ENCODE results near the gene USF1. TPM values are rescaled to one million over a fixed set of nuclear protein-coding genes. Genes with fewer than 3 reads are reported as not detected.

Gene USF1
- total RNA-seq, 2 experiments from 2014 or later, result 93.5 to 99.1 TPM

DNA sequence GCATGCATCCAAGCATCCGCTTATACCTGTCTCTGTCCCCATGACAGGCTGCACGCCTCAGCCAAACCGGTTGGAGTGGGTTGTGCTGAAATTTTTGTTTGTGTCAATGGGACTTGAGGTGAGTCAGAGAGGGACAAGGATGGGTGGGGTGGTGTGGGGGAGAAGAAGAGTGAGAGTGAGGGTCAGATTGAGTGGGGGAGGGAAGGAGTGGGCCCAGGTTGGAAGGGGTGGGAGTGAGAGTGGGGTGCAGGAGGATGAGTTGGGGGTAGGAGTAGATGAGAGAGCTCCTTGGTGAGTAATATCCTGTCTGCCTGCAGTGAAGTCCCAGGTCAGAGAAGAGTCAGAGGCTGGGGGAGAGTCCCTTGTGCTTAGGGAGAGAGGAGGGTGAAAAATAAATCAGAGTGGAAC lies 46.8 kb upstream of the USF1 start:
- Histone ChIP-seq H3K4me3 (ENCODE audit: low read length) (no peak overlapping the region), H3K27me3 (ENCODE audit: control insufficient read depth in 1 of 2, insufficient read depth in 2 of 2, low read length in 2 of 2) (no peaks in the 10 kb centered on the region), H3K36me3 (ENCODE audit: insufficient read depth, low read length) (no peaks in the 10 kb centered on the region), H3K9me3 (ENCODE audit: control insufficient read depth in 1 of 2, insufficient read depth in 1 of 2, low read length in 2 of 2) (no peaks in the 10 kb centered on the region), H3K27ac (ENCODE audit: low read depth in 1 of 2, low read length in 2 of 2) (no peak overlapping the region), H3K4me1 (ENCODE audit: insufficient read depth, low read length) (peaks cover 9% of the 10 kb centered on the region)
- TF ChIP-seq CTCF (IDR thresholded peaks at IDR 0.05), result no peak
- no peak overlapping the region for H3K27ac Mint-ChIP-seq
- intact Hi-C loops (cut with DNase I, micrococcal nuclease), result loop anchor here in 1 of 2 experiments (10.0 kb wide), 1 partner anchor 258 kb away; no protein-coding TSS in a partner anchor
- no peak overlapping the region for H3K4me3 Mint-ChIP-seq
- ChIA-PET CTCF (interaction anchor here (1.6 kb wide), 1 partner anchor 23 kb away, joined by 5 read pairs; the partner anchor contains the start of gene ARHGAP30), POLR2A (interaction anchor here (1.5 kb wide), 1 partner anchor 47 kb away, joined by 5 read pairs; the partner anchor contains the start of gene USF1)
- peaks cover 3% of the 10 kb centered on the region for H3K27me3 Mint-ChIP-seq
- peak in 3 of 14 experiments; percentile 5 to 42 (median 32) for DNase-seq
- peaks cover 5% of the 10 kb centered on the region for H3K36me3 Mint-ChIP-seq (ENCODE audit: low read depth)
- H3K9me3 Mint-ChIP-seq, result no peaks in the 10 kb centered on the region
- peak; percentile 16 for ATAC-seq (ENCODE audit: poor library complexity)
- H3K4me1 Mint-ChIP-seq (ENCODE audit: low read depth), result peaks cover 19% of the 10 kb centered on the region

- H3K27ac Mint-ChIP-seq, result no peak overlapping the region
- Histone ChIP-seq H3K9me3 (ENCODE audit: control insufficient read depth in 1 of 2, insufficient read depth in 1 of 2, low read length in 2 of 2) (no peaks in the 10 kb centered on the region), H3K4me3 (ENCODE audit: low read length) (no peak overlapping the region), H3K27ac (ENCODE audit: low read depth in 1 of 2, low read length in 2 of 2) (no peak overlapping the region), H3K27me3 (ENCODE audit: control insufficient read depth in 1 of 2, insufficient read depth in 2 of 2, low read length in 2 of 2) (no peaks in the 10 kb centered on the region), H3K4me1 (ENCODE audit: insufficient read depth, low read length) (peaks cover 2% of the 10 kb centered on the region), H3K36me3 (ENCODE audit: insufficient read depth, low read length) (no peaks in the 10 kb centered on the region)
- H3K4me1 Mint-ChIP-seq (ENCODE audit: low read depth), result peaks cover 12% of the 10 kb centered on the region
- ChIA-PET POLR2A (interaction anchor here (1.2 kb wide), 1 partner anchor 24 kb away, joined by 3 read pairs; no protein-coding TSS in a partner anchor), CTCF (interaction anchor here (1.6 kb wide), 1 partner anchor 22 kb away, joined by 5 read pairs; the partner anchor contains the start of gene ARHGAP30)
- no peaks in the 10 kb centered on the region for H3K9me3 Mint-ChIP-seq
- no peak for TF ChIP-seq CTCF (IDR thresholded peaks at IDR 0.05)
- no peak overlapping the region for H3K4me3 Mint-ChIP-seq
- ATAC-seq (ENCODE audit: poor library complexity) (no peak), DNase-seq (no peak)
- H3K36me3 Mint-ChIP-seq (ENCODE audit: low read depth), result no peaks in the 10 kb centered on the region
- H3K27me3 Mint-ChIP-seq, result no peaks in the 10 kb centered on the region
- intact Hi-C loops (cut with DNase I, micrococcal nuclease), result loop anchor here (2.0 to 10.0 kb wide), 2 partner anchors 19 to 257 kb away; no protein-coding TSS in a partner anchor
These were observed 46.2 kb upstream of the USF1 start for GRCh38 chr1:161091796-161092507.

GRCh38 chr1:161091093-161091492 lies 45.3 kb upstream of the USF1 start:
- no peaks in the 10 kb centered on the region for H3K36me3 Mint-ChIP-seq (ENCODE audit: low read depth)
- H3K4me1 ChIP-seq (ENCODE audit: insufficient read depth, low read length), result no peaks in the 10 kb centered on the region
- no peak overlapping the region for H3K4me3 Mint-ChIP-seq
- no peaks in the 10 kb centered on the region for H3K27me3 Mint-ChIP-seq
- no peak for DNase-seq
- intact Hi-C loops (cut with DNase I, micrococcal nuclease), result loop anchor here (2.0 to 10.0 kb wide), 2 partner anchors 18 to 256 kb away; no protein-coding TSS in a partner anchor
- no peaks in the 10 kb centered on the region for H3K27me3 ChIP-seq (ENCODE audit: control insufficient read depth in 1 of 2, insufficient read depth in 2 of 2, low read length in 2 of 2)
- no peaks in the 10 kb centered on the region for H3K36me3 ChIP-seq (ENCODE audit: insufficient read depth, low read length)
- TF ChIP-seq CTCF (IDR thresholded peaks at IDR 0.05), result no peak
- H3K9me3 ChIP-seq (ENCODE audit: control insufficient read depth in 1 of 2, insufficient read depth in 1 of 2, low read length in 2 of 2), result no peaks in the 10 kb centered on the region
- no peak for ATAC-seq (ENCODE audit: poor library complexity)
- POLR2A ChIA-PET, result interaction anchor here (0.9 to 1.2 kb wide), 2 partner anchors 22 to 23 kb away, joined by 3 read pairs; partner anchors contain the start of gene ARHGAP30
- H3K27ac Mint-ChIP-seq, result no peak overlapping the region
- H3K4me1 Mint-ChIP-seq (ENCODE audit: low read depth), result peaks cover 9% of the 10 kb centered on the region
- H3K9me3 Mint-ChIP-seq, result no peaks in the 10 kb centered on the region
- H3K4me3 ChIP-seq (ENCODE audit: low read length), result no peak overlapping the region
- CTCF ChIA-PET, result no interaction called here
- H3K27ac ChIP-seq (ENCODE audit: low read depth in 1 of 2, low read length in 2 of 2), result no peak overlapping the region
